ENCODE results near the gene LCE2C.
"Not testable (repeated sequence)": the region's sequence is repeated elsewhere in the genome, so short reads cannot be mapped to it uniquely, and the experiment has no call there.

The LCE2C gene, protein sequence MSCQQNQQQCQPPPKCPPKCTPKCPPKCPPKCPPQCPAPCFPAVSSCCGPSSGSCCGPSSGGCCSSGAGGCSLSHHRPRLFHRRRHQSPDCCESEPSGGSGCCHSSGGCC

DNA sequence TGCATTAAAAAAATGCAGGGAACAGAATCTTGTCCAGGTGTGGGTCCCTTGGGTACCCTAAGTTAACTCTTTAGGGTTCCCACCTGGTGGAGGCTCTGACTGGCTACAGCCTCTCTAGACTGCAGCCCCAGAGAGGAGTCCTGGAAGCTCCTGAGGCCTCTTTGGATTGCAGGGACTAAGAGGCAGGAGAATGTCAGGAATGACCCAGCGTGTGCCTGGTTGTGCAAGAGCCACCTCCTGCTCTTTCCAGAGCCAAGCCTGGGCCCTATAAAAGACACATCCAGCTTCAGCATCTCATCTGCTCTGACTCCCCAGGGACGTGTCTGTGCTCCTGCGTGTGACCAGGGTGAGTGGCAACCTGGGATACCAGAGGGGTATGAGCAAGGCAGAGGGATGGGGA lies at the start of gene LCE2C:
Gene LCE2C, plus strand, starts transcription at position 297 of the 400 bp plus-strand sequence. CDS start 737 bp downstream, outside the sequence.
- not testable (repeated sequence) for DNase-seq

DNA sequence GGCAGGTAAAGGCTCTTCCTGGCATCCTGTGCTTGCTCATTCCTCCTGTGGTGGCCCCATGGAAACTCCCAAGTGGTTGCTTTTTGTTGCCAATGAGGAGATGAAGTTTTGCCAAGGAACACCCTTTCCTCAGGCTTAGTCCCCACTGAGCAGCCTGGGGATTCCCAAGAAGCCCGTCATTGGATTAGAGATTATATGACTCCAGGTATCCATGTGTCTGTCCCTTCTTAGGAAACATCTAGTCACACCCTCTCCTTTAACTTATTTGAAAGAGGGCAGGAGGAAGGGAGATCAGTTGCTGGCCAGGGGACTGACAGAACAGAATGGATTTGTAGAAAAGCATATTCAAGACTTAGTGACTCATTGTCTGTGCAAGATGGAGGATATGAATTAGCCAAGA lies 48.3 kb upstream of the LCE2C start:
- DNase-seq: no peak

DNA sequence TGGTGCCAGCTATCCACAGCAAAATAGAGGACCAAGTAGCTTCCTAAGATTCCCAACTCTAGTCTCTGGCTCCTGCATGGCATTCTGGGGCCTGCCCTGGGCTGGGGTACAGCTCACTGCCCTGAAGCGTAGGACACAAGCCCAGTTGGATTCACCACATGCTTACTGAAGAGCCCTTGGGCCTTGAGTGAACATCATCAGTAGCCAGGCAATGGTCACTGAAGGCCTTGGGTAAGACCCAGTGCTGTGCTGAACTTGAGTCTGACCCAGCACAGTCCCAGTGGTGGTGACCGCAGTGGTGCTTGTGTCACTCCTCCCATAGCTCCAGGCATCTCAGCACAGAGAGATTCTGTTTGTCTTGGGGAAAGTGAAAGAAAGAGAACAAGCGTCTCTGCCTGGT lies 44.5 kb upstream of the LCE2C start:
- no peak for DNase-seq

DNA sequence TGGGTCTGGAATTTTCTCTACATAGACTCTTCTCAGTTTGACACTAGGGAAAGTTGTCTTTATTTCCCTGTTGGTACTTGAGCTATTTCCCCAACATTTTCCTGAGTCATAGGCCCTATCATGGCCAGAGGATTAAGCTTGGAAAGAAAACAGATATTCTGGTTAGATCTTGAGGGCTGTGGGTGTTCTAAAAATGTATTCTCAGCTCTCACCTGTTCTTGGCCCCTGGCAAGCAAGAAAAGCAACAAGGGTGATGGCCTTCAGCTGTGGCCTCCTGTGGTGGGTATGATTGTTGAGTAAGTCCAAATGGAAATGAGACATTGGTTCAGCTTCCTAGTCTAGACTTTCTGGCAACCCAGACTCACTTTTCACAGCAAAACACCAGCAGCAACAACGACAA lies 34.7 kb upstream of the LCE2C start:
- DNase-seq: no peak

DNA sequence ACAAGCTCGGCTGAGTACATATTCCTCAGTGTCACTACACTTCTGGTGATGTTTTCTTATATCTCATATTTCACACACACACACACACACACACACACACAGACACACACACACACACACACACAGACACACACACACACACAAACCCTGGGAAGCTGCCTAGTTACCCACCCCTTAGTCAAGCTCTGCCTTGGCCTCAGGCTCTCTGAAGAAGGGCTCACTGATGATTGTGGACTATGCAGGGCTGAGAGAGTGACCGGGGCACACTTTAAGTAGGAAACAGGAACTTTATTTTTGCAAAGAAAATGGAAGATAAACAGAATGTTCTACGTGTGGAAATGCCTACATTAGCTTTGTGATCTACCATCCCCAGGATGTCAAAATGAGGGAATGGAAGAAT lies 31.1 kb upstream of the LCE2C start:
- DNase-seq: no peak

DNA sequence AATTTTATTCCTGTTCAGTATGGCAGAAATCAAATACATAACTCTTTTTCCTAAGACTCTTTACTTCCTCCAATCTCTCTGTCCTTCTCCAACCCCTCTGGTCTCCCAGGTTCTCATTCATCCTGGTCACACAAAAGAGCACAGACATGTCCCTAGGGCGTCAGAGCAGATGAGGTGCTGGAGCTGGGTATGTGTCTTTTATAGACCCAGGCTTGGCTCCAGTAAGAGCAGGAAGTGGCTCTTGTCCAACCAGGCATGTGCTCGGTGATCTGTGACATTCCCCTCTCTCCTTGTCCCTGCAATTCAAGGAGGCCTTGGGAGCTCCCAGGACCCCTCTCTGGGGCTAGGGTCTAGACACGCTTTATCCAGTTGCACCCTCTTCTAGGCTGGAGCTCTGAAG lies 29.9 kb upstream of the LCE2C start:
- no peak for DNase-seq

DNA sequence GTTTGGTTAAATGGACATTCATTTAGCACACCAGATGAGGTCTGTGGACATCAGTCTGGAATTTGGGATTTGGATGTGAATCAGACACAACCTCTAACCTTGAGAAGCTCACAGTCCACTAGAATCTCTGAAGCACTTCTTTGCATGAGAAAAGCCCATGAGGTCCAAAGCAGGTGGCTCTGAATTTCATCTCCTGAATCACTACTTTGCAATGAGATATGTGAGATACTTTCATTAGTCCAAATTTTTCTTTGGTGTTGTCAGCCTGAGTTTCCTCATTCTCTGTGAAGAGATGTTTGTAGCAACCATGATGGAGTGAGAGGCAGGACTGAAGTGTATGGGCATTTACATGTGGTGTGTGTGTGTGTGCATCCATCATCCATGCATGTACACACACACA lies 28.4 kb upstream of the LCE2C start:
- no peak for DNase-seq

DNA sequence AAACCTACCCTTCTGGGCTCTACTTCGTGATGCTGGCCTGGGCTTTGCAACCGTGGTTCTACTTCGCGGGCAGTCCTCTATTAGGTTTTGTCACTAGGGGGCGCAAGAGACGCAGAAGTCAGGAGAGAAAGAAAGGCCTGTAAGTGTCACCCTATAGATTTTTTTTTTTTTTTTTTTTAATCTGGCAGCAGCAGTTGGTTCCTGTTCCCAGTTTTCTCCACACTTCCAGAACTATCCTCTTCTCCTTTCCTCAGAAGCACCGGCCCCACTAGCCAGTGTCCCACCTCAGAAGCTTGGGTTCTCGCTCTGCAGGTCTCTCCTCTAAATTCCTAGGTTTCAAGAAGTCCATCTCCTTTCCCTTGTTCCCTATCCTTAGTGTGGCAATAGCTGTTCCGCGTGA lies 21.0 kb upstream of the LCE2C start:
- no peak for DNase-seq

DNA sequence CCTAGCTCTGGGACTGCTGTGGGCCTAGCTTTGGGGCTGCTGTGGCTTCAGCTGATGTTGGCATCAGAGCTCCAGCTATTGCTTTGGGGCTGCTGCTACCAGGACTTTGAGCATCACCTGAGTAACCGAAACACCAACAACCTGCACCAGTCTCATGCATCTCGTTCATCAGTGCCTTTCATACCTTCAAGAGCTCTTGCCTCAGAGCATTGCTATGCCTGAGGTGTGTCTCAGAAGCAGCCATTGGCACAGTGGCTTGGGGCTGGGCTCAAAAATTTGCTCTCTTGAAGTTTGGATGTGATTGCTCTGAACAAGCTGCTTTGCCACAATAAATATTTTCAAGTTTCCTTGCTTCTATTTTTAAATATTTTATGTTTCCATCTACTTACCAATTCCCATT lies 18.6 kb upstream of the LCE2C start:
- DNase-seq: no peak

DNA sequence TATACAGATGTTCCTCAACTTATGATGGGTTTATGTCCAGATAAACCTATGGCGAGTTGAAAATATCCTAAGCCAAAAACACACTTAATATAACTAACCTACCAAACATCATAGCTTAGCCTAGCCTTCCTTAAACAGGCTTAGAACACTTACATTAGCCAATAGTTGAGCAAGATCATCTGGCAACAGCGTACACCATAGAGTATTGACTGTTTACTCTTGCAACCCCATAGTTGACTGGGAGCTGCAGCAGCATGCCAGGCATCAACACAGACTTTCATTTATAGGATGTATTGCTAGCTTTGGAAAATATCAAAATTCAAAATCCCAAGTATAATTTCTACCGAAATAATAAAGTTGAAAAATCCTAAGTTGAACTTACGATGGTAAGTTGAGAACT lies 17.4 kb upstream of the LCE2C start:
- no peak for DNase-seq

DNA sequence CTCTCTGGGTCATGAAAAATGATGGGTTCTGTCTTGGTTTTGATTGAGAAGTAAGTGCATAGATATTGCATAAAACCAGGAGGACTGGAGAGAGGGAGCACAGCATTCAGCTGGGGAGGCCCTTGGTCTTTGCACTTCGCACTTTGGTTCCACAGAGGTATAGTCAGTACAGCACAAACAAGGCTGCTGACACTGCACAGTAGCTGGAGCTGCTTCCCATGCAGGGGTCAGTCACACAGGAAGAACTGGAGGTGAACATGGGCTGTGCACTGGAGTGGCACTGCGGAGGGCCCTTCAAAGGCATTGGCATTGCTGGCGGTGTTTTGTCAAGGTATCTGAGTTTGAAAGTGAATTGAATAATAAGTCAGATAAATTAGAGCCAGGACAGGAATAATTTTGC lies 16.4 kb upstream of the LCE2C start:
- no peak for DNase-seq

DNA sequence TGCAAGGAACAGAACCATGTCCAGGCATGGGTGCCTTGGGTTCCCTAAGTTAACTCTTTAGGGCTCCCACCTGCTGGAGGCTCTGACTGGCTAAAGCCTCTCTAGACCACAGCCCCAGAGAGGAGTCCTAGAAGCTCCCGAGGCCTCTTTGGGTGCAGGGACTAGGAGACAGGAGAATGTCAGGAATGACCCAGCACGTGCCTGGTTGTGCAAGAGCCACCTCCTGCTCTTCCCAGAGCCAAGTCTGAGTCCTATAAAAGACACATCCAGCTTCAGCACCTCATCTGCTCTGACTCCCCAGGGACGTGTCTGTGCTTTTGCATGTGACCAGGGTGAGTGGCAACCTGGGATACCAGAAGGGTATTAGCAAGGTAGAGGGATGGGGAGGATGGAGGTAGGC lies 12.0 kb upstream of the LCE2C start, which contains the start of gene LCE2D:
Gene LCE2D, plus strand, starts transcription at position 283 of the 400 bp plus-strand sequence. CDS start 726 bp downstream, outside the sequence.
- DNase-seq: no peak

DNA sequence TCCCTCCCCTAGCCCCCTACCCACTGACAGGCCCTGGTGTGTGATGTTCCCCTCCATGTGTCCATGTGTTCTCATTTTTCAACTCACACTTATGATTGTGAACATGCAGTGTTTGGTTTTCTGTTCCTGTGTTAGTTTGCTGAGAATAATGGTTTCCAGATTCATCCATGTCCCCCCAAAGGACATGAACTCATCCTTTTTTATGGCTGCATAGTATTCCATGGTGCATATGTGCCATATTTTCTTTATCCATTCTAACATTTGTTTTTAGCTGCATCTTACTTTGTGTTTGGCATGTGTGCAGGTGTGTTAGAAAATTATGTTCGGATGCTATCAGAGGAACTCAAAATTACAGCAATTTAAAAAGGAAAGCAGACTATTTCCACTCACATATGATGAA lies 8.9 kb upstream of the LCE2C start:
- DNase-seq: not testable (repeated sequence)

DNA sequence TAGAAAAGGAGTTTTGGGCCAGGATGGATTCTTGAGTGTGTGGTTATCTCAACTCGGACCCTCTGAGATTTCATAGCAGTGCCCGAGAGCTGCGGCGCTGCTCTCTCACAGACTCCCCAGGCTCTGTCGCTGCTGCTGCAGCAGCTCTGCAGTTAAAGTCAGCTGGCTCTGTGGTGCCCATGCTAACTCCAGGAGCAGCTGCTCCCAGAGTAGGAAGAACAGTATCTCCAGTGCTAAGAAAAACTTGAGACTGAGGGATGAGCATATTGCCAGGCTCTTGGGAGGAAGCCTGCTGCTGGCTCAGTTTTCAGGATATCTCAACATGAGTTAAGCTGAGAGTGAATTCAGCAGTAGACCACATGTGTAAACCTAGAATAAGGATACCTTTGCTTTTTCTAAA lies 7.4 kb upstream of the LCE2C start:
- DNase-seq: no peak

DNA sequence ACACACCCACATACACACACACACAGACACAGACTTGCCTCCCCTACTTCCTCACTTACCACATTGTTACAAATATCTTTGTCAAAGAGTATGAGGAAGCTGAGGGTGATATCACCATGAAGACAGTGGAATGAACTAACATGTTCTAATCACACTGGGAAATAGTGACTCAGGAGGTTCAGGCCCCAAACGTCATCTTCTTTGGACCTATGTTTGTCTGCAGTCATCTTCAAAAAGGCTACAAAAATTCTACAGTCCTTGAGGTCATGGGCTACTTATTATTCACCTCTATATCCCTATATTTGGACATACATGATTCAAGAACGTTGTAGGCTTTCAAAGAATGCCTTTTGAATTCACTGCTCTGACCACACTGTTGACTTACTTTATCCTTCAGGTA lies 2.1 kb upstream of the LCE2C start:
- no peak for DNase-seq

DNA sequence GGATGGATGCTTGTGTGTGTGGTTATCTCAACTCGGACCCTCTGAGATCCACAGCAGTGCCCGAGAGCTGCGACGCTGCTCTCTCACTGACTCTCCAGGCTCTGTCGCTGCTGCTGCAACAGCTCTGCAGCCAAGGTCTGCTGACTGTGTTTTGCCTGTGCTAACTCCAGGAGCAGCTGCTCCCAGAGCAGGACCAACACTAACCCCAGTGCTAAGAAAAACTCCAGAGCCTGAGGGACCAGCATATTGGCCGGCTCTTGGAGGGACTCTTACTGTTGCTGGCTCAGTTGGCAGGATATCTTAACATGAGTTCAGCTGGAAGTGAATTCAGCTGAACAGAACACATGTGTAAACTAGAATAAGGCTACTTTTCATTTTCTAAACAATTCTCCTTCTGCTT lies 4.4 kb downstream of the LCE2C start:
- no peak for DNase-seq

DNA sequence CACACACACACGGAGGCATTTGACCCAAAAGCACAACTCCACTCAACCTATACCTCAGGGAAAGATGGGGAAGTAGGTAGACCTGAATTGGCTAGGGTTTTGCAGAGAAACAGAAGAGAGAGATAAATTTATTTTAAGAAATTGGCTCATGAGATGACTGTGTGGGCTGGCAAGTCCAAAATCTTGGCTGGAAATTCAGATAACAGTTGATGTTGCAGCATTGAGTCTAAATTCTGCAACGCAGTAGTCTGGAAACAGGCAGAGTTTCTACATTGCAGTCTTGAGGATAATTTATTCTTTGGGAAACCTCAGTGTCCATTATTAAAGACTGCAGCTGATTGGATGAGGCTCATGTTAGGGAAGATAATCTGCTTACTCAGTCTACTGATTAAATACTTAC lies 6.5 kb downstream of the LCE2C start:
- DNase-seq: no peak

DNA sequence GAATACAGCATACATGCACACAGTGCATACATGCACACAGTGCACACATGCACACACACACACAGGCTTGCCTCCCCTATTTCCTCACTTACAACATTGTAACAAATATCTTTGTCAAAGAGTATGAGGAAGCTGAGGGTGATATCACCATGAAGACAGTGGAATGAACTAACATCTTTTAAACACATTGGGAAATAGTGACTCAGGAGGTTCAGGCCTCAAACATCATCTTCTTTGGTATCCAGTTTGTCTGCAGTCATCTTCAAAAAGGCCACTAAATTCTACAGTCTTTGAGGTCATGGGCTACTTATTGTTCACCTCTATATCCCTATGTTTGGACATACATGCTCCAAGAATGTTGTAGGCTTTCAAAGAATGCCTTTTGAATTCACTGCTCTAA lies 8.8 kb downstream of the LCE2C start:
- DNase-seq: no peak

DNA sequence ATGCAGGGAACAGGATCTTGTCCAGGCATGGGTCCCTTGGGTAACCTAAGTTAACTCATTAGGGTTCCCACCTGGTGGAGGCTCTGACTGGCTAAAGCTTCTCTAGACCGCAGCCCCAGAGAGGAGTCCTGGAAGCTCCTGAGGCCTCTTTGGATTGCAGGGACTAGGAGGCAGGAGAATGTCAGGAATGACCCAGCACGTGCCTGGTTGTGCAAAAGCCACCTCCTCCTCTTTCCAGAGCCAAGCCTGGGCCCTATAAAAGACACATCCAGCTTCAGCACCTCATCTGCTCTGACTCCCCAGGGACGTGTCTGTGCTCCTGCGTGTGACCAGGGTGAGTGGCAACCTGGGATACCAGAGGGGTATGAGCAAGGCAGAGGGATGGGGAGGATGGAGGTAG lies 10.7 kb downstream of the LCE2C start, which contains the start of gene LCE2B:
Gene LCE2B, plus strand, starts transcription at position 301 of the 400 bp plus-strand sequence. CDS start 721 bp downstream, outside the sequence.
- DNase-seq: not testable (repeated sequence)

DNA sequence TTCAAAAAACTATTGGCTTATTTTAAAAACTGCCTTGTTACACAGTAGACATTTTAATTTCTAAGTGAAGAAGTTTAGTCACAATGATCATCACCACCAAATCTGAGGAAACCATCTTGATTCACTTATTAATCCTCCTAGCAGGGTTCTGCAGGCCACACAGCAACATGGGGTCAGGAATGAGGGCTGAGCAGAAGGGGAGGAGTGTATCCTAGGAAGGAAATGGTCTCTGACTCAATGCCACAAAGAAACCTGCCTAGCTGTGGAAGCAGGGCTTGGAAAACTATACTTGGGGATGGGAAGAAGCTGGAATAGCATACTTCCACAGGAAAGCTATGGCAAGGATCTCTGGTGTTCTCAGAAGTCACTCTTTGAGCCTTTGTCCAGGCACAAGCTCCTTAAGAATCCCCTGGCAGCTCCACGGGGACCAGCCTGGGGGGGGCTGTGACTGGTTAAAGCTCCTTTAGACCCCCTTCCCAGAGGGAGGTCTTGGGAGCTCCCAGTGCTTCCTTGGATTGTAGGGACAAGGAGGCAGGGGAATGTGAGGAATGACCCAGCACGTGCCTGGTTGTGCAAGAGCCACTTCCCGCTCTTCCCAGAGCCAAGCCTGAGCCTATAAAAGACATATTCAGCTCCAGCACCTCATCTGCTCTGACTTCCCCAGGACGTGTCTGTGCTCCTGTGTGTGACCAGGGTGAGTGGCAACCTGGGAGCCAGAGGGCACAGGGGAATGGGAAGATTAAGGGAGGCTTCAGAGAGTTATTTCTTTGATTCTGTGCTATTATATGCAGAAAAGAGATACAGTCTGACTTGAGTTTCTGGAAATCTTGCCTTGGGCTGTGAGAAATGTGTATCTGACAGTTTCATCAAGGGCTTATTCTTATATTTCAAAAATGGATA lies 22.9 kb downstream of the LCE2C start, which contains the start of gene LCE2A:
Gene LCE2A, plus strand, starts transcription at position 645 of the 900 bp plus-strand sequence. CDS start 557 bp downstream, outside the sequence.
- DNase-seq: no peak

DNA sequence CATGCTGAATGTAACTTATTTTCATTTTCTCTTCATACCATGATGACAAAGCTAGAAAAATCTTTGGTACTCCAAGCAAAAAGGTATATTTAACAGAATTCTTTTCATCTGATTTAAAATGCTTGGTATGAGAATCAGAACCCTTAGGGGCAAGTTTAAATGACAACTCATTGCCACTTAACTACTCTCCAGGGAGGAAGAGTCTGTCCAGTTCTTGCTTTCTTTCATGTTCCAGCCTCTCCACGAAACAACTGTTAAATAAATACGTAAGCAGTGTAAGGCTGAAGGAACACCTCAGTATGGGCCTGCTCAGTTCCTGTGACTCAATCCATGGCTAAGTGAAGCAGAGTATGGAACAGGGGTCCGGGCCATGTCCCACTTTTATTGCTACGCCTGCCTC lies 24.7 kb downstream of the LCE2C start:
- DNase-seq: no peak

DNA sequence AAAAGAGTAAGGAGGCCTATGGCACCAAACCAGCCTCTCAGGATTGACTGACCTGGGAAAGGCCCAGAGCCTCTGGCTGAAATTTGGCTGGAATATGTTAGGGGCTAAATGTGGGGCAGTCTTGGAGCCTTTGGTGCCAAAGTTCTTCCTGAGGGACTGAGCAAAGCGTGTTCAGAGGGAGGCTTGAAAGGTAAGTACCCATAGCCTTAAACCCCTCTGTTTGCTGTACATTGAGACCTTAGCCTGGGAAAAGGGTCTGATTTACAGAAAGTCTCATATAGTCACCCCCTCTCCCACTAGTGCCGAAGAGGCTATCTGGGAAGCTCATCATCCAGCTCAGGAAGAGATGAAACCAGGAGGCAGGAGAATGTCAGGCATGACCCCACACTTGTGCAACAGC lies 32.8 kb downstream of the LCE2C start, which contains the start of gene LCE4A:
Gene LCE4A, plus strand, starts transcription at position 301 of the 400 bp plus-strand sequence. CDS start 916 bp downstream, outside the sequence.
- no peak for DNase-seq

DNA sequence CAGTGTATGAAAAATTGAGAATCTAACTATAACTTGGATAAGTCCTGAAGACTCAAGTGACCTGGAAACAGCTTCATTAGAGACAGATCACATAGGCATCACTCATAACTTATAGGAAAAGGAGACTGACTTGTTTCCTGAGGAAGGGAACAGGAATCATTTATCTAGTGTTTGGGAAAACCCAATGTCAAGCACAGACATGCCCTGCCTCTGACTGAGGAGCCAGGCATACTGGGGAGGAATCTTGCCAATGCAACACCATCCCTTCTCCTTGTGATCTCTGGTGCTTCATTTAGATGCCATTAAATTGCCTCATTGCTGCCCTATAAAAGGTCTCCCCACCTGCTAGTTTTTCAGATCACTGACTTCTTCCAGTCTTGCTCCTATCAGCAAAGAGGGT lies 43.2 kb downstream of the LCE2C start:
- DNase-seq: no peak

DNA sequence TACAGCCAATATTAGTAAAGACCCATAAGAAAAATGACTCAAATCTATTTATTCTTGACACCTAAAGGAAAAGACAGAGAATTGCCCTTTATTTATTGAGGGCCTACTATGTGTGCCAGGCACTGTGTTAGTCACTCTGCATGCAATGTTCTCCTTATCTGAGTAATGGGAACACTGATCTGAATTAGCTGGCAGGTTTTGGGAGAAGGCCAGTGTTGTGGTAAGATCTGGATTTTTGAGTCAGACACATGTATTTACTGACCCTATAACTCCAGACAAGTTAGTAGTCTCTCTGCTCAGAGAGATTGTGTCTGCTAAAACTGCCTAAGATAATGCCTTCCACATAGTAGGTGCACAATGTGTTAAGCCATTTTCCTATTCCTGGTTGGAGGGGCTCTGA lies 50.2 kb downstream of the LCE2C start:
- DNase-seq: no peak

All from cortex of kidney (tissue), 1 donor.